ENCODE results near the gene KHDC1L.
A peak's percentile ranks its signal among the peaks of the same experiment; 100 is the strongest.
"Not testable (repeated sequence)": the region's sequence is repeated elsewhere in the genome, so short reads cannot be mapped to it uniquely, and the experiment has no call there.

KHDC1L gene

GRCh38 chr6:73225396-73225795, at the start of gene KHDC1L:
KHDC1L (minus strand) TSS chr6:73225496; CDS start chr6:73225408, 88 bp downstream.
- no peak for DNase-seq

DNA sequence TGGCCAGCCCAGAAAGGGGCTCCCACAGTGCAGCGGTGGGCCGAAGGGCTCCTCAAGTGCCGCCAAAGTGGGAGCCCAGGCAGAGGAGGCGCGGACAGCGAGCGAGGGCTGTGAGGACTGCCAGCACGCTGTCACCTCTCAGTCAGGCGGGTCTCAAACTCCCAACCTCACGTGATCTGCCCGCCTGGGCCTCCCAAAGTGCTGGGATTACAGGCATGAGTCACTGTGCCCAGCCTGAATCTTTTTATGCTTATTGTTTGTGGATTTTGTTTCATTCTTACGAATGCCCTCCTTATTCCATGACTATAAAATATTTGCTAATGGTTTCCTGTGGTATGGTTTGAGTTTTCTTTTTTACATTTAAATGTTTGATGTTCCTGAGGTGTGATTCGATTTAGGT, 44.0 kb upstream of the KHDC1L start:
- not testable (repeated sequence) for DNase-seq

- not testable (repeated sequence) for DNase-seq
Observed at GRCh38 chr6:73268896-73269295, 43.6 kb upstream of the KHDC1L start.

GRCh38 chr6:73264446-73264845, 39.1 kb upstream of the KHDC1L start:
- DNase-seq, result no peak

GRCh38 chr6:73263570-73263909, 38.2 kb upstream of the KHDC1L start:
- DNase-seq, result no peak

GRCh38 chr6:73262671-73263569, 37.6 kb upstream of the KHDC1L start, which contains the start of gene KHDC1:
KHDC1 (minus strand) TSS chr6:73263196; CDS start chr6:73242517, 20,679 bp downstream.
- DNase-seq, result peak; percentile 61

DNA sequence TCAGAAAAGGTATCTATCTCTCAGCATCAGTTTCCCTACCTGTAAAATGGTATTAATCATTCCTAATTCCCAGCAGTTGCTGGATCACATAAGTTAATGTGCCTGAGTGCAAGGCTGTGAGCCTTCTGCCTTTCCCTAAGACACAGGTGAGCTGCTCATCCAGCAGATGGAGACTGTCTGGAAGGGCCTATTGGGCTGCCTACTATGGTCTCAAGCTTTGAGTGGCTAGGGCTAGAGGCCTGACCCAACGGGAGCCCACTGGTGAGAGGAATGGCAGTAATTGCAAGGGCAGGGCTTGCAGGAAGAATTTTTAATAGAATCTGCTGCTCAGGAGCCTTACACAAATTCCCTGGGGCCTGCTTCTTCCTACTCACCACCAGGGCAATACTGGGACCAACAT, 33.4 kb upstream of the KHDC1L start:
- no peak for DNase-seq

- not testable (repeated sequence) for DNase-seq
Observed at GRCh38 chr6:73254323-73254722, 29.0 kb upstream of the KHDC1L start.

- DNase-seq, result no peak
Observed at GRCh38 chr6:73252703-73253102, 27.4 kb upstream of the KHDC1L start.

- DNase-seq, result no peak
Observed at GRCh38 chr6:73250016-73250415, 24.7 kb upstream of the KHDC1L start.

- no peak for DNase-seq
Observed at GRCh38 chr6:73248192-73248903, 23.1 kb upstream of the KHDC1L start.

- no peak for DNase-seq
Observed at GRCh38 chr6:73242001-73242400, 16.7 kb upstream of the KHDC1L start.

GRCh38 chr6:73240730-73241129, 15.4 kb upstream of the KHDC1L start:
- DNase-seq, result no peak

DNA sequence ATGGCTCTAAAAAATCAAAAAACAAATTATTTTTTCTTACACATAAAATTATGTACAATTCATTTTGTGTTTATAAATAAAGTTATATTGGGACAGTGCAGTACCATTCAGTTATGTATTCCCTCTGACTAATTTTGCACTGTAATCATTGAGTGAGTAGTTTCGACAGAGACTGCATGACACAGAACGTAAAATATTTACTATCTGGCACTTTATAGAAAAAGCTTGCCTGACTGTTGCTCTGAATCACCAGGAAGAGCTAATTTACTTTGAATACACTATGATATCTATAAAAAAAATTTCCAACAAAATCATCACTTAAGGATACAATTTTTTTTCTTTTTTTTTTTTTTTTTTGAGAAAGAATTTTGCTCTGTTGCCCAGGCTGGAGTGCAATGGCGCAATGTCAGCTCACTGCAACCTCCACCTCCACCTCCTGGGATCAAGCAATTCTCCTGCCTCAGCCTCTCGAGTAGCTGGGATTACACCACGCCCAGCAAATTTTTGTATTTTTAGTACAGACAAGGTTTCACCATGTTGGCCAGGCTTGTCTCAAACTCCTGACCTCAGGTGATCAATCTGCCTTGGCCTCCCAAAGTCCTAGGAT, 11.0 kb upstream of the KHDC1L start:
- no peak for DNase-seq

GRCh38 chr6:73234733-73235132, 9.4 kb upstream of the KHDC1L start:
- DNase-seq, result no peak

DNA sequence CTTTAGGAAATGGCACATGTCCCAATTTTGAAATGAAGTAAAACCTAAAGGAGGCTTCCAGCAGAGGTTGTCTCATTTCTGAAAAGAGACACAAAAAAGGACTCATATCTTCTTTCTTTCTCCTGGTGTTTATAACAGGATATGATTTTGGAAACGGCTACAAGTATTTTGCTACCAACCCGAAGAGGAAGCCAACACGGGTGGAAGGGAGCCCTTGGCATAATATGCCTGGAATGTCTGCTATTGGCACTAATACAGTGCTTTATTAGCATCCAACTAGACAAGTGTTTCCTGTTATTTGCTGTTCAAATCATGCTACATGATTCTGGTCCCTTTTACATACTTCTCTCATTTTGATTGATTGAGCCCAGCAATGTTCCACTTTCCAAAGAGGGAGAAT, 8.7 kb upstream of the KHDC1L start:
- DNase-seq, result not testable (repeated sequence)

GRCh38 chr6:73233048-73233447, 7.8 kb upstream of the KHDC1L start:
- no peak for DNase-seq

DNA sequence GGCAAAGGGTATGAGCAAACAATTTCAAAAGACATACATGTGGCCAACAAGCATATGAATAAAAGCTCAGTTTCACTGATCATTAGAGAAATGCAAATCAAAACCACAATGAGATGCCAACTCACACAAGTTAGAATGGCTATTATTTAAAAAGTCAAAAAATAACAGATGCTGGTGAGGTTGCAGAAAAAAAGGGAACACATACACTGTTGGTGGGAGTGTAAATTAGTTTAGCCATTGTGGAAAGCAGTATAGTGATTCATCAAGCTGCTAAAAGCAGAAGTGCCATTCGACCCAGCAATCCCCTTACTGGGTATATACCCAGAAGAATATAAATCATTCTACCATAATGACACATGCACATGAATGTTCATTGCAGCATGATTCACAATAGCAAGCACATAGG, 6.7 kb upstream of the KHDC1L start:
- no peak for DNase-seq

GRCh38 chr6:73227606-73228255, 2.4 kb upstream of the KHDC1L start:
- no peak for DNase-seq

GRCh38 chr6:73216859-73217258, 8.4 kb downstream of the KHDC1L start:
- no peak for DNase-seq

GRCh38 chr6:73209117-73209516, 16.2 kb downstream of the KHDC1L start:
- DNase-seq, result no peak

DNA sequence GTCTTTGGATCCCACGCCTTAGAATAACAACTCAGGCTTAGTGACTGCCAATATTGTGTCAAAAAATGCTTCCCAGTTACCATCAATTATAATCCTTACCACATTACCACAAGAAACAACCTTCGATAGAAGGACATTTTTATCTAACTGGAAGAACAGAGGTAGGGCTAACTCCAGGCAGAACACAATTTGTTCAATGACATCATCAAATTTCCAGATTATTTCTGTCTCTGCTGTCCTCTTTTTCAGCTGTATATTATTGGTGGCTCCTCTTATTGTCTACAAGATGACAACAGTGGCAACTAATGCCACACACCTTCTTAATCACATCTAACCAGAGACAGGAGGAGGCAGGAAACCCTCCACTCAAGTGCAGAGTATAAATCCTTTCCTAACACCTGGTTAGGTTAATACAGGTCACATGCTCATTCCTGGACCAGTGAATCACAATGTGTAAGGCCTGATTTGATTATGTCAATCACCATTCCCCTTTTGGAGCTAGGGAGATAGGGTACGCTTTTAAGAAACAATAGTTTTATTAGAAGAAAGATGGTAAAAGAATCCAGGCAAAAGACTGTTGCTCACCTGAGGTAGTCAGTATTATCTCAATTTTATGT, 18.0 kb downstream of the KHDC1L start:
- DNase-seq, result no peak

- DNase-seq, result no peak
Observed at GRCh38 chr6:73204252-73204651, 21.0 kb downstream of the KHDC1L start.

Measured in stimulated activated CD4-positive, alpha-beta T cell treated with anti-CD3 and anti-CD28 coated beads, Interleukin-12 subunit alpha, Interleukin-12 subunit beta, amount 100 ng/mL, for 4 hours (primary cell).